GM21619 (cell line): ENCODE measurements around the gene RXFP2.

ENCODE experiments used
- ATAC-seq: cut with Tn5 transposase; IDR thresholded peaks from one replicate; pipeline ENCODE4 v1.9.1; 2021; ENCODE audit not compliant: unreplicated experiment

The RXFP2 gene

GRCh38 chr13:31824705-31825517, 85.6 kb downstream of the RXFP2 start:
- ATAC-seq: no peak

GRCh38 chr13:31826521-31826920, 87.2 kb downstream of the RXFP2 start:
- no peak for ATAC-seq

- no peak for ATAC-seq
These were observed 88.4 kb downstream of the RXFP2 start for GRCh38 chr13:31827707-31828106.

DNA sequence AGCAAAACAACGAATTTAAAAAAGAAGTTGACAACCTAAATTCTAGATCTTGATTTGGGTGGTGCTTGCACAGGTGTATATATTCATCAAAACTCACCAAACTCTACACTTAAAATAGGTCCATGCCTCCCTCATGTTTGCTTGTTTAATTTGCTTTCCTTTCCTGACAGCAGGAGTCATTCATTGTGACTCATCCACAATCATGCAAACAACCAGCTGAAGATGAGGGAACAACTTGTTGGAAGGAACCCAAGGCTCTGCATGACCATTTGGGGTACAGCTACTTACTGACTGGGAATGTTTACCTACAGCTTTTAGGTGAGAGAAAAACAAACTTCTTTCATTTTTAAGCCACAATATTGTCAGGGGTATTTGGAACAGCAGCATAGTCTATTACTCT, 96.6 kb downstream of the RXFP2 start:
- no peak for ATAC-seq

DNA sequence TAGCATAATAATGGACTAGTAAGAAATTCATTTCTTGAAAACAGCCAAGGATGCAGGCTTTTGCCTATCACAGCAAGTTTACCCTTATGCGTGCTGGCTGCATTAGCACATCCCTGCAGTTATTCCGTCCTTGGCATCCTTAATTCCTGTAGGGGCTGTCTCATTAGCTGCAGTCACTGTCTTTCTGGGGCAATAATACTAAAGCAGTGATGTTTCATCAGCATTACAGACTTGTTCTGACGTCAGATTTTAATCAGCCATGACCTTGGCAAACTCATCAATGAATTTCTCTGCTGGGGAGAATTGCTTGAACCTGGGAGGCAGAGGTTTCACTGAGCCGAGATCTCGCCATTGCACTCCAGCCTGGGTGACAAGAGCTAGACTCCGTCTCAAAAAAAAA, 103.7 kb downstream of the RXFP2 start:
- ATAC-seq: no peak

GRCh38 chr13:31846182-31846938, 107.0 kb downstream of the RXFP2 start:
- ATAC-seq: peak; percentile 97

- ATAC-seq: no peak
These were observed 107.8 kb downstream of the RXFP2 start for GRCh38 chr13:31846961-31847752.

GRCh38 chr13:31848621-31849020, 109.3 kb downstream of the RXFP2 start:
- ATAC-seq: no peak

GRCh38 chr13:31849206-31849605, 109.9 kb downstream of the RXFP2 start:
- ATAC-seq: no peak

- no peak for ATAC-seq
These were observed 110.8 kb downstream of the RXFP2 start for GRCh38 chr13:31850041-31850555.

GRCh38 chr13:31851216-31851615, 111.9 kb downstream of the RXFP2 start:
- no peak for ATAC-seq
